ENCODE results near the gene PLEKHA1.

The PLEKHA1 gene

DNA sequence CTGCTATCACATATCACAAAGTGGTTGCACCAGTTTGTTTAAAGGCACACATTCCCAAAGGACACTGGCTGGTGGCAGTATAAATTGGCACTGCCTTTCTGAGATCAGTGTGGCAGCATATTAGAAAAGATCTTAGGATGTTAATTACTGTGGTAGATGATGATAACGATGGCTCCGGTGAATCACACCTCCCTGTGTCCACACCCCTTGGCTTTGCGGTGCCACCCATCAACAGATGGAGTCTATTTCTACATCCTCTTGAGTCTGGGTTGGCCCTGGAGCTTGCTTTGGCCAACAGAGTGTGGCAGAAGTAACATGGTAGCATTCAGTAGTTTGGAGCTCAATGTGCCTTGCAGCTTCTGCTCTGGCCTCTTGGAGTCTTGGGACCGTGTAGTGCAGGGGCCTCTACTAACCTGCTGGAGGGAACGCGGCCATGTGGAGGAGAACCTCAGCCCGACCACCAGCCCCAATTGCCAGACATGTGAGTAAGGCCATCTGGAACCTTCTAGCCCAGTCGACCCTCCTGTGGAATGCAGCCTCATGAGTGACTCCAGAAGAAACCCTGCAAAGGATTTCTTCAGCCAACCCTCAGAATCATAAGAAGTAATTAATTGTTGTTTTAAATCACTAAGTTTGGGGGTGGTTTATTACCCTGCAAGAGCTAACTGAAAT, 27.2 kb upstream of the PLEKHA1 start:
- no peak for DNase-seq

DNA sequence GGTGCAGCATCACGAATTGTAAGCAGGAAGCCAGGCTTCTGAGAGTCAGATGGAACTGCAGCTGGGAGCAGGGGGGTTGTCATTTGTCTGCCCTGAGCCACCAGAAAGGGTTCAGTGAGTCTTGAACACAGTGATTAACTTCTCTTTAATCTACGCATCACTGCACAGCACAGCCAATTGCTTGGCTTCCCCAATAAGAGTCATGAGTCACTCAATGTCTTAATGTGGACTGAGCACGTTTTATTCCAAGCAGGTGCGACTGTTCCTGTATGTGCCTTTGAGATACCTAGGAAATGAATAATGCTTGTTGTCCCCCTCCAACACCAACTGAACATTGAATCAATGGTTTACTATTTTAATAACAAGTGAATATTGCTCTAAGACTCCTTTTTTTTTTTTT, 26.0 kb upstream of the PLEKHA1 start:
- no peak for DNase-seq

DNA sequence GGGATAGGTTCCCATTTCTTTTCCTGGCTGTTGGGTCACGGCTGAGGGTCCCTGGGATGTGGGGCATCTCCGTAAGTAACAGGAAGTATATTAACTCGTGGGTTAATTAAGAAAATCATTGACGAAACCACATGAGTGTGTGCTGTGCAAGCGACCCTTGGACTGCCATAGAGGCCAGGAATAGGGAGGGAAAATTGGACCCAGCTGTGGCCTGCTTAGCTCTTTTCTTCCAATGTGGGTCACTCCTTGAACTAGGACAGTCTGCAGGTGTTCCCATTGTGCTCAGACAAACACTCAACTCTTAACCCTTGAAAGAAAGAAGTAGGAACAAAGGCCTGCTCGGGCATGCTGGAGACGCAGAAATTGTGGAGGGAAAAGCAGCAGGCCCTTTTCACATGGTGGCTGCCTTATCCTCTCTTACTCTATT, 25.6 kb upstream of the PLEKHA1 start:
- no peak for DNase-seq

DNA sequence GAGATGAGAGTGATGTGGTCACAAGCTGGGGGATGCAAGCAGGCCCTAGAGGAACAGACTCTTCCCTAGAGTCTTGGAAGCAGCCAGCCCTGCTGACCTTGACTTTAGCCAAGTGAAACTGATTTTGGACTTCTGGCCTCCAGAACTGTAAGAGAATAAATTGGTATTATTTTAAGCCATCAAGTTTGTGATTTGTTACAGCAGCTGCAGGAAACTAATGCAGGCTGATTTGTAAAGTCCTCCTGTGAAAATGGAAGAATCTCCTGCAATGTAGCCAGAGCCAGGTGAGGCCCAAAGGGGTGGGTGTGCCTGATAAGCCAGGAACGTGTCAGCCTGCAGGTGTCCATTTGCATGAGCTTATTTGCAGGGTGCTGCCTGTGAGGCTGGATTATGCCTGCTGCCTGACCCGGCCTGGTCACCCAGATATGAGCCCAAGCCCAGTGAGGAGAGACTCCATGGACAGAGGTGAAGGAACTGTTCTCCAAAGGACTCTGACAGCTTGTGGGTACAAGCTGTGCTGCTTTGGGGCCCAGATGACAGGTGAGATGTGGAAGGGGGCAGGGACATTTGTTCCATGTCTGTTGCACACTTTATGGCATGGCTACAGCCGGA, 24.6 kb upstream of the PLEKHA1 start:
- no peak for DNase-seq

DNA sequence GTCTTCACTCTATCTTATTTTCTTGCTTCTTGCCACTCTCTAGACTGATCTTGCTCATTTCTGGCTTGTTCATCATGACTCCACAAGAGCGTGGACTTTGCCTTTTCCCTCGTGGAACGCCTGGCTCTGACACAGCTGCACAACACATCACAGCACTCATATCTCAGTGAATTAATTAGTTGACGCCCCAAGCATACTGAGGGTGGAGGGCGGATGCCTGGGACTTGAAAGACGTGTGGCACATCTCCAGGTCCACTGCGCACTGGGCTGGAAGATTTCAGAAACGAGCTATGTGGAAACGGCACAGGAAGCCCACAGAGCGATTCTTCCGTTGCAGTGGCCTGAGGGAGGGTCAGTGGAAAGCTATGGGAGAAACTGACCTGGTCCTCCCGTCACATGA, 23.6 kb upstream of the PLEKHA1 start:
- no peak for DNase-seq

DNA sequence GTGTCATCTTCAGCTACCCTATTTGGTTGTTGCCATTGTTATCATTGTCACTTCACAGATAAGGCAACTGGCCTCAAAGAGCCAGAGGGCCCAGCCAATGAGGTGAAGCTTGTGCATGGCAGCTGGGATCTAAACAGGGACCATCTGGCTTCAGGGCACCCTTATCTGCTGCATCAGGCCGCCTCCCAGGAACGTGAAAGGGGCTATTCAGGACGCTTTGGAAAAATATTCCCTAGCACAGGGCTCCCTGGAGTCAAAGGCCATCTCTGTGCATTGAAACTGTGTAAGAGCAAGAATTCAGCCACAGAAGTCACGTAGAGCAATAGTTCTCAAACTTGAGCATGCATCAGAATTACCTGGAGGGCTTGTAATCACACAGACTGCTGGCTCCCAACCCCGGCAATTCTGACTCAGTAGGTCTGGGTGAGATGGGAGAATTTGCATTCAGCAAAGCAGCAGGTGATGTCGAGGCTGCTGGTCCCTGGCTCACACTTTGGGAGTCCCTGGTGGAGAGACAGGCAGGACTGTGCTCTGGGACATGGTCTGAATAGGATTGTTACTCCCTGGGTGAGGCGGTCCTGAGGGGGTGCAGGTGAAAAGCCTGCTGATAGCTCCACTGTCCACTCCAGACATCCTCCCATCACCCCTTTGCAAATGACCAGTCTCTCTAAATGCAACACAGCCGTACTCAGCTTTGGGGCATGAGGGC, 21.5 kb upstream of the PLEKHA1 start:
- DNase-seq = no peak

DNA sequence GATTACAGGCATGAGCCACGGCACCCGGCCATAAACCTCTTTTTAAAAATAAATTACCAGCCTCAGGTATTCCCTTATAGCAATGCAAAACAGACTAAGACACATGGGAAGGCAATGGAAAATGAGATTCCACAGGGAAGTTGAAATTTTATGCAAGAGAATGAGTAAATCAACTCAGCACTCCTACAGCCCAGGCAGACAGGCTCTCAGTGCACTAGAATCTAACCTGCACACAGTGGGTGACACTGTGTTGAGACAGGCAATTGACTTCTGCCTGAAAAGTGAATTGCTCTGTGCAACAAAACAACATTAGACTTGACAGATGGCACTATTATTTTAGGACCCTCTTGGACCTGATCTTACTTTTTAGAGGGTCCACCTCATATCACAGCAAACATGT, 20.1 kb upstream of the PLEKHA1 start:
- DNase-seq = no peak

DNA sequence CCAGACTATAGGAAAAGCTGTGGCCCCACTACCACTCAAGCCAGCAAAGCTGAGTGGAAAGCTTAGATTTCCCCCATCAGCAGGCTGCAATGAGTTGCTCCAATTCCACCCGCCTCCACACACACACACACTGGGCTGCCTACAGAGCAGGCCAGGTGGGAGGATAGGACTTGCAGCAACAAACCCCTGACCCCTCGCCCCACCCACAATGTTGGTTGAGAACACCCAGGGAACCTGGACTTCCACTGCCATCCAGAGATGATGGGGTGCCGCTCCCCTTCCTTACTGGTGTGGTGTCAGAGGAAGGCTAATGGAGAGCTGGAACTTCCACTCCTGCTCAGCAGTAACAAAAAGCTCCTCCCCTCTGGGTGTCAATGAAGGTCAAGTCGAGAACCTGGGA, 16.8 kb upstream of the PLEKHA1 start:
- DNase-seq = no peak

DNA sequence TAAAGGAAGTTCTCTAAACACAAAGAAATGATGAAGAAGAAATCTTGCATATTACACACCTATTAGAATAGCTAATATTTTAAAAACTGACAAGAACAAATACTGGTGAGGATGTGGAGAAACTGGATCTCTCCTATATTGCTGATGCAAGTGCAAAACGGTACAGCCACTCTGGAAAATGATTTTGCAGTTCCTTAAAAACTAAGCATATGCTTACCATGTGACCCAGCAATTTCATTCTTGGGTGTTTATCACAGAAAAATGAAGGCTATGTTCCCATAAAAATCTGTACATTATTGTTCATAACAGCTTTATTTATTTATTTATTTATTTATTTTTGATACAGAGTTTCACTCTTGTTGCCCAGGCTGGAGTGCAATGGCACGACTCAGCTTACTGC, 14.9 kb upstream of the PLEKHA1 start:
- no peak for DNase-seq

DNA sequence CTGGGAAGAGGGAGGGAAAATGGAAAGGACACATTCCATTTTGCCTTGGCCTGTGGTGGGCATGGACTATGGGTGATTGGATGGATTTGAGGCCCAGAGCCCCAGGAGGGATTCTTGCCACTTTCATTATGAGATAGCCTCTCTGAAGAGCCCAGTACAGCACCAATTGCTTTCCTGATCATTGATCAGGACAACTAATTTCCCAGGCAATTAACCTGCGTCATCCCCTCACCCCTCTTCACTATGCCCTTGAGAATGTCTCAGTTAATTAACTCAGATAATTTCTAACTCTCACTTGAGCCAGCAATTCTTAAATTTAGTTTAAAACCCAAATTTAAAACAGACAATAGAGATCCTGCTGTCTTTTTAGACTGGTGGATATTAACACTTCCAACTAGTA, 13.5 kb upstream of the PLEKHA1 start:
- DNase-seq = no peak

DNA sequence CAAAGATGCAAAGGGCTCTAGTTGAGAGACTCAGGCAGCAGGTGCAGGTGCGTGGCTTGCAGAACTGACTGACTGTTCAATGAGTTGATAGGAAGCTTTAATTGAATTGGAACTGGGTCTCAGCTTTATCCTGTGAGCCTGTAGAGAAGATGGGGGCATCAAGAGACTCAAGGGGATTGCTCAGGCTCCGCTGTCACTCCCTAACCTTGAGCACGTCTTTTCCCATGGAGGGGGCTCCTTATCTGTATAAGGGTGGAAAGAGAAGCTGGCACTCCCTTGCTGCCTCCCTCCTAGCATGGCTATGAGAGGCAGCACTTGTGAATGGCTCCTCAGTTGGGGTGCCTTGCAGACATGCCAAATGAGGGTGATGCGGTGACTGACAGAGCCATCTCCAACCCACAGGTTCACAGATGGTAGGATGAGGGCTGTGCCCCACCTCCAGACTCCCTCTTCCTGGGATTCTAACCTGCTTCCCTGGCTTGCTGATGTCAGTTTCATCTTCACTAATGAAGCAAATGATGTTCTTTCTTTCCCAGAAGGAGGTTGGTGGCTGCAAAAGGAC, 12.4 kb upstream of the PLEKHA1 start:
- no peak for DNase-seq

DNA sequence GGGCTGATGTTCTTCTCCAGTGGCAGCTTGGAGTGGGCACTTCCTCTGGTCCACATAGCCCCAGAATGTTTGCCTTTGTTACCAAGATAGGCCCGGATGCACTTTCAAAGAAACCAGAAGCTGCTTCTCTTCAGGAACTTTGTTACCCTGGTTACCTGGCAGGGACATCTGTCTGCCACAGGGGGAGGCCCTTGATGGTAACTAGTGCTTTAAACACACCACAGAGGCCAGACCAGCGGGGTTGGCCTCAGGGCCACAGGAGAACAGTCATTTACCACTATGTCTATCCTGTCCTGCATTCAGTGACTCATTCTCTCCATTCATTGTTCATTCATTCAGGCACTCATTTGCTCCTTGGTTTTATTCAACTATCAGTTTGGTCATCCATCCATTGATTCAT, 11.9 kb upstream of the PLEKHA1 start:
- DNase-seq = no peak

DNA sequence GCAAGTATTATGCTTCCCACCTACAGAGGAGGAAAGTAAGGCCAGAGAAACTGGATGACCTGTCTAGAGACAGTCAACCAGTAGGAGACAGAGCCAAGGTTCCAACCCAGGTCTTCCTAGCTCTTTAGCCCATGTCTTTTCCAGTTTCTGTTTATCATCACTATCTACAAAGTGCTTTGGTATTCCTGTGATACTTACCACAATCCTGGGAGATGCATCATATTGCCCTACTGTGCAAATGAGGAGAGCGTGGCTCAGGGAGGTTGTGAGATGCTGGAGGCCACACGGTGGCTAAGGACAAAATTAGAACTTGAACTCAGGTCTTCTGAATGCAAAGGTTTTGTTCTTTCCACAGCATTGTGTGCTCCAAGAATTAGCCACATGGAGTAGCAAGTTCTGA, 11.2 kb upstream of the PLEKHA1 start:
- DNase-seq = no peak

DNA sequence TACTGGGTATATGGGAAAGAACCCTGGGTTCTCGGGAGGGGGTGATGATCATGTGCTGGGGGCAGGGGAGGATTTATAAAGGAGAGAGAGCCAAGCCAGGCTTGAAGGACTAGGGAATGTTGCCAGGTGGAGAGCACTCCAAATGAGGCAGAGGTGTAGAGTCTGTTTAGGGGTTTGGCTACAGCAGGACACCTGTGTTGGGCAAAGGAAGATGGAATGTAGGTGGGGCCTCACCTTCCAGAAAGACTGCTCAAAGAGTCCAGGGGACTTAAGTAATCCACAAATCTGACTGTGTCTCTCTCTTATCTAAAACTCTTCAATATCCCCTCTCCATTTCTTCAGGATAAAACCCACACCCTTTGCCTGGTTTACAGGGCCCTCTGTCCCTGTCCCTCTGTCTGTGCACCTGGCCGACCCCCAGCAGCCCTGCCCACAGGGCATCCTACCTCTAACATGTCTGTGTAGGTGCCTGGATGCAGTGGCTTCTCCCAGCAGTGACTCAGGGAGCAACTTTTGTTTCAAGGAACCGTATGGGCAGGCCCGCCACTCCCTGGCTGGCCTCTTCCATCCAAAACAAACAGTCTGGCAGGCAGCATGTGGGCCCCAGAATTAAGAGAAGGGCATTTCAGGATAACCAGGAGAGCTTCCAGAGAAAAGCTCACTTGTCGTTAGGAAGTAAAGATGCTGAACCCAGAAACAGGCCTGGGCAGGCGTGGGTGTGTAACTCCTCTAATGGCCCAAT, 10.6 kb upstream of the PLEKHA1 start:
- no peak for DNase-seq

DNA sequence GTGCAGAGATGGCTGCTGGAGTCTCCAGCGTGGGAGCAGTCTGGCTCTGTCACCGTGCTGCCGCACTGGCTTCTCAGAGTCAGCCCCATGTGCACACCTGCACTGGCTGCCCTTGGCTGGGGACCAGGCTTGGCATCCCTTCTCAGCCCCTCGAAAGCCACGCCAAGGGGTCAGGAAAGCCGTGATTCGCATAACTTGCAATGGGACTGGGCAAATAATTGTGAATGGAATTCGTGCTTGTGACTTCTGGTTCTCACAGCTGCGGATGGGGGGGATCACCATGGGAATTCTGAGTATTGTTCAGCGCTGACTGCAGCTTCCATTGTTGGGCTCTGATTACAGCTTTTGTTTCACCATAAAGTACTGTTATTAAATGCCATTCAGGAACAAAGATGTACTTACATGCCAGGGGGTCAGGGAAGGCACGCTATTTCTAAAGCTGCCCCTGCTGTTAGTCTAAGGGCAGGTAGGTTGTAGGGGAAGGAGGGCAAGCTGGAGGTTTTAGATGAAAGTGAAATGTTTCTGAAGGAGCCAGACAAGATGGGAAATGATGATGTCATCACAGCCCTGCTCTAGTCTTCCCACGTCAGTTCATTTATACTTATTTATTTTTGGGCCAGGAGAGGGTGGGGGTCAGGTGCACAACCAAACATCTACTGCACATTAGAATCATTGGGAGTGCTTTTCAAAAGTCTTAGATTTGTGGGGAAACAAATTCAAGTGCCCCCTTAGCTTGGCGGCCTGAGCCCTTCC, 5.8 kb upstream of the PLEKHA1 start:
- no peak for DNase-seq

DNA sequence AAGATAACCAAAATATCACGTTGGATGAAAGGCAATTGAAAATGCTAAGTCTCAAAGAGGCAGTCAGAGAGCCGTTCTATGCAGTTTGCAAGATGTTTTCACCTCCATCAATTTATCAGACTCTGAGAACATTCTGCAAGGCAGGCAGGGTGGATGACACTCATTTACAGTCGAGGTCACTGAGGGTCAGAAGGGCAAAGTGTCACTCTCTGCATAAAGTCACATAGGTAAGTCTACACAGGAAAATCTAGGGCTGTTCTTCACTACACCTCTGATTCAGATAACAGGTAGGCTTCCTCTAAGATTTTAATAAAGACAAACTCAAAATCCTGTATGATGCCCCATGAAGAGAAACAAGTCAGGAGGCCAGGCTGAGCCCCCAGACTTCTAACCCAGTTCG, 1.4 kb upstream of the PLEKHA1 start:
- DNase-seq = no peak

DNA sequence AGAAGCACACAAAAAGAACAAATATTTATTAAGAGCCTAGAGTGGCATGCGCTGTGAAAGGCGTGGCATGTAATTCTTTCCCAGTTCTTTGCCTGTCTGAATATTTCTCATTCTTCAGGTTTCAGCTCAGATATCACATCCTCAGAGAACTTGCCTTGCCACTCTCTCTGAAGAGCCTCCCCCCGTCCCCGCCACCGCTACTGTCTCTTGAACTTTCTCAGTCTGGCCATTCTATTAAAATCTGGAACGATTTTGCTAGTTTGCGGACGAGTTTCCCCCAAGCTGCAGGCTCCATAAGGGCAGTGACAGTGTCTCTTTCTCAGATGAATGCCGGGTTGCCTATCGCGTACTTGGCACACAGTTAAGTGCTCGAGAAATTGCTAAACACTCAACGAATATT, 787 bp upstream of the PLEKHA1 start:
- DNase-seq = no peak

DNA sequence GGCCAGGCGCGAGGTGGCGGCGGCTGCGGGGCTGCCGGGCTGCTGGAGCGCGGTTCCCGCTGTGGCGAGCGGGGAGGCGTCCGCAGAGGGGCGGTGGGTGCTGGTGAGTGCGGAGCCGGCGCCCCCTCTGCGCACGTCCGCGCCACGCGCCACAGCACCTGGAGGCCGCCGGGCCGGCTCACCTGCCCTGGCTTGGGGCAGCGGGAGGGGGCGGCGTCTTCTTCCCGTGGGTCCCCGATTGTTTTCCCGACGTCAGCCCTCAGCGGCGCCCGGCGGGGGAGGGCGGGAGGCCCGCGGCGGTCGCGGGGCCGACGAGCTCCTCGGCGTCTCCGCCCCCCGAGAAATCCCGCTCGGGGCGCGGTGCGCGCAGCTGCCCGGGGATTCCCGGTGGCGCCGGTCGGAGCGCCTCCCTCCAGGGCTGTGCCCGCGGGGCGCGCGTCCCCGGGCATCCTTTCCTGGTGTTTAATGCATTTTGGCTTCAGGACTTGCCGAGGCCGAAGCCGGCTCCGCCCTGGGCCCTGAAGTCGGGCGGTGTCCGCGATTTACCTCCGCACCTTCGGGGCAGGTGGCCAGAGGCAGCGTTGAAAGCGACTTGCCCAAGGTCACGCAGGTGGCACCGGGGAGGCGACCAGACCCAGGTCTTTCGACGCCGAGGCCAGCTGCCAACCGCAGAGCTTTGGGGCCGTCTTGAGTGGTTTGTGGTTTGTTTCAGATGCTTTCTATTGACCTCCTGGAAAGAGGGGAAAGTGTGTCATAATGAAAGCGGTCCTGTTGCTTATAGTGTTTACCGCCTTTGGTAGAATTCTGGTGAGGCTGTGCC, 561 bp downstream of the PLEKHA1 start:
- peak; percentile 83 for DNase-seq

DNA sequence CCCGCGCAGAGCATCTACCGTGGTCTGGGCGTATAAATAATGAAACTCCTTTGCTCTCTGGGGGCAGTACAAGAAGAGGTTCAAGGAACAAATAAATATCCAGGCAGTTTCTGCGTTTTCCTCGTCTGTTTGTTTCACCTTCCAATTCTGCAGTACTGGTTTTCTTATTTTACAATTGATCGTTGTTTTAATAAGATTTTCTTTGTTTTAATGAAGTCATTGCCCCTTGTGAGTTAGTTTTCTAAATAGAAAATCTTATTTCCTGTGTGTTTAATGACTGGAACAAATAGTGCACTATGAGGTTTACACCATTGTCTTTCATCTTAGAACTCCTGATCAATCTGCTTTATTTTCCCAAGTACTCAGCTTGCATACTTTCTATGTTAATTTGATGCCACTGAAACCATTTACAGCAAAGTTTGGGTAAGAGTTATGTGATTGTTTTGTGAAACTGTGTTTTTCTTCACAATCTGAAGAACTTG, 1.2 kb downstream of the PLEKHA1 start:
- no peak for DNase-seq

DNA sequence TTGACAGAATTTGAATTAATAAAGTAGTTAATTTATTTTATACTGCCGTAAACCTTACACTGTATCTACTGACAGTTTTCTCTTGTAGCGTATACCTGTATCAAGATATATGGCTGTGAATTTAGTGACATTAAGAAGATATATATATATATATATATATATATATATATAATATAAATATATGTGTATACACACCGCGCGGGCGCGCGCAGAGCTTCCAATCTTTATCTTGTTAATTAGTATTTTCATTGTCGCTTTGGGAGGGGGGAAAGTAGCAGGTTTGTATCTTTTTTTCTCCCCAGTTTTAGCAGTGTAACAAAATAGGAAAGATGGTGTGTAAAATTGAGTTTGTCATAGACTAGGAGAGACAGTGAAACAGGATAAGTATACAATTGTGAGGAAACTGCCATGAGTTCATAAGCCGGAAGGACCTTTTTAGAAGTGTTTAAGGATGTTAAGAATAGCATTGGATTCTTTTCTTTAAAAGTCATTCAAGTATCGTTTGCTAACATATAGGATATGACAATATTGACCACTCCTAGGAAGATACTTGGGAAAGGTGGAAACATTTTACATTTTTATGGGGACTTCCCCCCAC, 2.0 kb downstream of the PLEKHA1 start:
- no peak for DNase-seq

DNA sequence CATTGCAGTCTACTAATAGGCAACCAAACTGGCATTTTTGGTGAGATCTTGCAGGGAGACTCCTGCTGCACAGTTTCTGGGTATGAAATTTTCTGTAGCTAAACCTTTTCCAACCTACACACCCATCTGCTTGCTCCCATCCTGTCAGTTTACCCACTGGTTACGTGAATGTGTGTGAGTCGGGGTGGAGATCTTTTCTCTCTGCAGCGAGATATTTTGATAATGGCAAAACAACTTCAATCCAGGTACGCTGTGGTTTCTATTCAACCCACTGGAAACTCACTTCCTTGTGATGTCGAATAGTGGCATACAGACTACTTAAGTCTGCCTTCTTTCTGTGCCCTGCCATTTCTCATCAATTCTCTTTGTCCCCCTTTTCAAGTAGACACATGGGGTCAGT, 4.5 kb downstream of the PLEKHA1 start:
- no peak for DNase-seq

Data from activated CD4-positive, alpha-beta T cell treated with anti-CD3 and anti-CD28 coated beads, Interleukin-2, Interleukin-6, amounts not matched to agents 100 ng/mL and 50 ng/mL, durations not matched to agents 16 hours and 8 hours (primary cell).